Measurements from ENCODE around the gene DPYSL3. TPM values are rescaled to one million over a fixed set of nuclear protein-coding genes. Genes with fewer than 3 reads are reported as not detected.
A peak's percentile ranks its signal among the peaks of the same experiment; 100 is the strongest.

DPYSL3 gene
- total and polyA plus RNA-seq, 2 donors: 254 to 287 TPM

DNA sequence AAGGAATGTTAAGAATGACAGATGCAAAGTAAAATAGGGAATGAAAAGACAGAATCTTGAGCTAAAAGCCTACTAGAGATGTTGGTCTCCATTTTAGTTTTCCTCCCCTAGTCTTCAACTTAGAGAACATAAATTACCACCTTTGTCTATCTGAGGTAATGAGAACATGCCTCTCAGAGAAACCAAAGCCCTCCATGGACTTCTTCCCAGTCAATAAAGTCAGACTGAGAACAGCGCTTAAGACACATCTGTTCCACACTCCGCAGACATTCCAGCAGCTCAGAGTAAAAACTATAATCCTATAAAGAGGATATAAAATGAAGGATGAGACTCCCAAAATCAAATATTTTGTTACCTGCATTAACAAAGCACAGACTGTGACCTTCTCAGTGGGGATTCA is 79.2 kb downstream of the DPYSL3 start:
- Histone ChIP-seq H3K4me1 (ENCODE audit: insufficient read depth) (no peaks in the 10 kb centered on the region), H3K36me3 (ENCODE audit: insufficient read depth) (no peaks in the 10 kb centered on the region), H3K27ac (ENCODE audit: low read depth) (no peak overlapping the region), H3K4me3 (ENCODE audit: low read depth, low read length) (no peak overlapping the region)
- WGBS: 39% methylated on average over 2 of the region's 2 CpGs
- DNase-seq (ENCODE audit: extremely low spot score): no peak

DNA sequence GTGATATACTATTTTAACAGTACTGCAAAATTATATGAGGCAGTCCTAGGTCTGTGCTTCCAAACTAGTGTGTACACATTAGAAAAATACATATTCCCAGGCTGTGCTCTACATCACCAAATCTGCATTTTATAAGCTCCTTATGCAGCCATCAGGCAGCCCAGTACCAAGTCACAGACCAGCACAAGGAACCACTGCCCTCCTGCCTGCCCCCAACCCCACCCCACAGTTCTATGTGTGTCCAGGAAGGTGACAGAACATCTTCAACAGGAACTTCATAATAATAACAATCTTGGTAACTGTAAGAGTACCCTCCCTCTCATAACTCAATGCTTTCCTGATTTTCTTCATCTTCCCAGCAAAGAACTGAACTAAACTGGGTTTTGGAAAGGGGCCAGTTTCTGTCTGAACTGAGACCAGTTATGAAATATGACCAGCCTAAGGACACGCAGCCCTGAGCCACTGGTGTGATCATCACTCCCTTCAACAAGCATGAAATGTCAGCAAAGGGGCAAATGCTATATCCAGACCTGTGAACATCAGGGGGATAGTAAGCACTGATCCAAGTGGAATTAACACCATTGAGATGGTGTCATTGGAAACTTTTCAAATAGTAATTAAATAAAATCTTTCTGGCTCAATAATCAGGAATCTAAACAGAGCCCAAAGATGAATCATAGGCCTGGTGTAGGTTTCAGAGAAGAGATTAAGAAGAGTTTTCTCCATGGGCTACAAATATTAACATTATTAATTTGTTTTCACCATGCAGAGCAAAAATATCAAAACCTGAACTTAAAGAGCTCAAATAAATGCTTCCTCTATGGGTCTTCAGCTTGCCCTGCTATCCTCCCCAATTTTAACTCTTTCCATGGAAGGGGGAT is 82.1 kb downstream of the DPYSL3 start:
- DNase-seq (ENCODE audit: extremely low spot score): no peak
- 25% methylated on average over 1 of the region's 1 CpG for WGBS
- H3K36me3 ChIP-seq (ENCODE audit: insufficient read depth): no peaks in the 10 kb centered on the region
- no peak overlapping the region for H3K27ac ChIP-seq (ENCODE audit: low read depth)
- no peak overlapping the region for H3K4me3 ChIP-seq (ENCODE audit: low read depth, low read length)
- no peaks in the 10 kb centered on the region for H3K4me1 ChIP-seq (ENCODE audit: insufficient read depth)

DNA sequence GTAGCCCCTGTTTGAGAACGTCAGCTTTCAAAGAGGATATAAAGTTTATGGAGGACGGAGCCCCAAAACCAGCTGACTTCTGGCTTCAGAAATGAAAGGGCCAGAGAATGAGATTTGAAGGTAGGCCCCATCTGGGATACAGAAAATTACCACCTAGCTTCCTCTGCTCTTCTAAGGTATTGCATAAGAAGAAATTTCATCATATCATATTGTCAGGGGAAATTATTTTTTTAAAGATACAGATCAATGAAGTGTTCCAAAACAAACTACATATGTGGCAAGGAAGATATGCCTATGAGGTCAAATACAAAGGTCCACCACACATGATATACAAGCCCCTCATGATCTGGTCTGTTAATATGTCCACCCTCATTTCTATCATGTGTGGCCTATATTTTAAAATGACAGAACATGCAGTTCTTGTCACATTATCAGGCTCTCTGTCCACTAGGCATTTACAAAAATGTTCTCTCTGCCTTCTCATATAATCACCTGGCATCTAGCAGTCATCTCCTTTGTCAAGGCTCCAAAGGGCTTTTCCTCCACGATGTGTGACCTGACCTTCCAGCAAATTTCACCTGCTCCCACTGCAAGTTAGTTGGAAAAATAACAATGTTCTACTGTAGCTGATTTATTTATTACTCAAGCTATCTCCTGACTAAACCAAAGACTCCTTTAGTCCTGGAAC is 83.1 kb downstream of the DPYSL3 start:
- H3K4me3 ChIP-seq (ENCODE audit: low read depth, low read length): no peak overlapping the region
- H3K4me1 ChIP-seq (ENCODE audit: insufficient read depth): no peaks in the 10 kb centered on the region
- WGBS: 66% methylated on average over 3 of the region's 3 CpGs
- DNase-seq (ENCODE audit: extremely low spot score): no peak
- H3K36me3 ChIP-seq (ENCODE audit: insufficient read depth): no peaks in the 10 kb centered on the region
- H3K27ac ChIP-seq (ENCODE audit: low read depth): no peak overlapping the region

DNA sequence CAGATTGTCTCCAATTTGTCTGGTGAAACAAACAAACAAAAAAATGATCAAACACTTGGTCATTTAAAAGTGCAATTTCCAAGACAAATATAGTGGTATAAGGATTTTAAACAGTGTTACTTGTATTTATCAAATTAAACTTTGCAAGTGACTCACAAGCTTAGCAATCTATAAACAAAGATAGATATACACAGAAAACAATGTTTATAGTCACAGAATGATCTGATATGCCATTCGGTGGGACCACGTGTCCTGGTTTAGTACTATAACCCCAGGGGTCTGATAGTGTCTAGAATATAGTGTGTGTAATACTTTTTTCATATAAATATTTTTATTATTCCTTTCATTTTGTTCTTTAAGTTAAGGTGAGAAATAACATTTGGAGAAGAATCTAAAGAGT is 91.3 kb downstream of the DPYSL3 start:
- no peaks in the 10 kb centered on the region for H3K36me3 ChIP-seq (ENCODE audit: insufficient read depth)
- WGBS: 36% methylated on average over 2 of the region's 2 CpGs
- no peak overlapping the region for H3K4me3 ChIP-seq (ENCODE audit: low read depth, low read length)
- no peak overlapping the region for H3K27ac ChIP-seq (ENCODE audit: low read depth)
- H3K4me1 ChIP-seq (ENCODE audit: insufficient read depth): no peaks in the 10 kb centered on the region
- no peak for DNase-seq (ENCODE audit: extremely low spot score)

DNA sequence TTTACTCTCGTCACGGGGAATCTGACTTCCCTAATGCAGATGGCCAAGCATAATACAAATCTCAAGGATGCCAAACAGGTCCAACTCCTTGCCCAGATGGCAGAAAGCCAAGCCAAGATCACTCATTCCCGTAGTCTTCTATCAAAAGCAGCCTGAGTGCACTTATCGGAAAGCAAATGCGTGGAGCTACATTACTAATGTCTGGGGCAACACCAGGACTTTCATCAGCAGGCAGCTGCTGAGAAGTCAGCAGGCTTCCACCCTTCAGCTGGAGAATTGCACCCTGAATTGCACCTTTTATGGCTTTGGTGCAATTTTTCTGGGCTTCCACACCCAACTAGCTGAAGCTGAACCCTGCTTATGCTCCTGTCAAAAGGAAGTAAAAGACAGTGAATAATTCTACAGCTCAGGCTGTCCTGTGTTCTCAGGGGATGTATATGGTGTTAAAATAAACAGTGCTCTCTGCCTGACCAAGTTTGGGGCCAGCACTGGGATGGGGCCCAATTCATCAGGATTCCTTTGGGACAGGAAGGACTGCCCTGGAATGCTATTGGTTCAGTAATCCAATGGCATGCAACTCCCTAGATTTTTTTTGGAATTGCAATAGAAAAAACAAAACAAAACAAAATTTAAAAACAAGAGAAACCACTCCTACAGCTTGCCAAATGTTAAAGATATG is 92.6 kb downstream of the DPYSL3 start:
- Histone ChIP-seq H3K27ac (ENCODE audit: low read depth) (no peak overlapping the region), H3K4me1 (ENCODE audit: insufficient read depth) (no peaks in the 10 kb centered on the region), H3K36me3 (ENCODE audit: insufficient read depth) (no peaks in the 10 kb centered on the region), H3K4me3 (ENCODE audit: low read depth, low read length) (no peak overlapping the region)
- WGBS: 32% methylated on average over 5 of the region's 5 CpGs
- DNase-seq (ENCODE audit: extremely low spot score): no peak

DNA sequence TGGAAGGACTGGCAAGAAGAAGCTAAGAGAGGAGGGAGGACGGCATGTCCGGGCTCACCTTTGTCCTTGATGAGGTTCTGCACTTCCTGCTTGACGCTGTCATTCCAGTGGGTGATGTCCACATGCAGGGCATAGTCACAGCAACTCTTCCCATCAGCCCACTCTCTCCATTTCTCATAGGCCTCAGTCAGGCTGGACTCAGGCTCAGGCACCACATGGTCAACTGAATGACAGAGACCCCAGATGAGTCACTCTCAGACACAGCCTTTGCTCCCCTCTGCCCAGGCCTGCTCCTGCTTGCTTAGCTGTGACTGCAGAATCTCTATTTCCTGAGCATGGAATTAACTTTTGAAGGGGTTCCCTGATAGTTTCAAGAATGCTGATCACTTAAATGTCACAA is 94.2 kb downstream of the DPYSL3 start:
- Histone ChIP-seq H3K4me1 (ENCODE audit: insufficient read depth) (no peaks in the 10 kb centered on the region), H3K36me3 (ENCODE audit: insufficient read depth) (no peaks in the 10 kb centered on the region), H3K4me3 (ENCODE audit: low read depth, low read length) (no peak overlapping the region), H3K27ac (ENCODE audit: low read depth) (no peak overlapping the region)
- WGBS: 93% methylated on average over 3 of the region's 3 CpGs
- DNase-seq (ENCODE audit: extremely low spot score): no peak

DNA sequence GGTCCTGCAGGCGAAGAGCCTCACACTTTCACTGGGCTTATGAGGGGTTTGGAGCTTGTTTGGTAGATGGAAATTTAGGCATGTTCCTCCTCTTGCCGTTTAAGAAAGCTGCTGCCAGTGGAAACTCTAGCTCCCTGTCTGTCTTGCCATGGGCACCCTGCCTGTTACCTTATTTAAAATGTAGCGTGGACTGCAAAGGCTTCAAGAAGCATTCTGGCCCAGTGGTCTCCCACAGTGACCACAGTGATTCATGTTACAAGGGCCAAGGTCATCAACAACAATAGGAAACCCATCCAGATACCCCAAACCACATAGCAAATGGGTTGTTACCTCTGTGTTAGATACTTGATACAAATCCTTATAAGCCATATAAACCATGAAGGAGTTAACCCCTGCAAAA is 96.6 kb downstream of the DPYSL3 start:
- DNase-seq (ENCODE audit: extremely low spot score): no peak
- WGBS: 68% methylated on average over 3 of the region's 3 CpGs
- H3K4me3 ChIP-seq (ENCODE audit: low read depth, low read length): no peak overlapping the region
- H3K4me1 ChIP-seq (ENCODE audit: insufficient read depth): no peaks in the 10 kb centered on the region
- no peak overlapping the region for H3K27ac ChIP-seq (ENCODE audit: low read depth)
- no peaks in the 10 kb centered on the region for H3K36me3 ChIP-seq (ENCODE audit: insufficient read depth)

DNA sequence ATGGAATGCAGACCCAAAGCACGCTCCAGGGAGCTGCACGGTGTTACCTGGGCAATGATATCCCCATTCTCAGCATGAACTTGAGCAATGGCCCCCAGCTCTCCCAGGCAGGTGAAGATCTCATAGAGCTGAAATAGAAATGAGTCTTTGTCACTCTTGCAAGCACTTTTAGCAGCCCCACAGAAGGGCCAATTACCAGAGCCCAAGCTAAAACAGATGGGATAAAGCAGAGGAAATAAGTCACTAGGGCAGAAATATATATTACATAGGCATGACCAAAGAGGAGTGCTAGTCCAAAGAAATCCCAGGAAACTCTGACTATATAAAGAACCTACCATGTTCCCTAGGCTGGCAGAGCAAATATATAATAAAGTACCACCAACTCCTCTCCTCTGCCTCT is 97.3 kb downstream of the DPYSL3 start:
- no peak overlapping the region for H3K27ac ChIP-seq (ENCODE audit: low read depth)
- H3K4me3 ChIP-seq (ENCODE audit: low read depth, low read length): no peak overlapping the region
- no peaks in the 10 kb centered on the region for H3K4me1 ChIP-seq (ENCODE audit: insufficient read depth)
- no peak for DNase-seq (ENCODE audit: extremely low spot score)
- H3K36me3 ChIP-seq (ENCODE audit: insufficient read depth): no peaks in the 10 kb centered on the region
- 97% methylated on average over 2 of the region's 2 CpGs for WGBS

DNA sequence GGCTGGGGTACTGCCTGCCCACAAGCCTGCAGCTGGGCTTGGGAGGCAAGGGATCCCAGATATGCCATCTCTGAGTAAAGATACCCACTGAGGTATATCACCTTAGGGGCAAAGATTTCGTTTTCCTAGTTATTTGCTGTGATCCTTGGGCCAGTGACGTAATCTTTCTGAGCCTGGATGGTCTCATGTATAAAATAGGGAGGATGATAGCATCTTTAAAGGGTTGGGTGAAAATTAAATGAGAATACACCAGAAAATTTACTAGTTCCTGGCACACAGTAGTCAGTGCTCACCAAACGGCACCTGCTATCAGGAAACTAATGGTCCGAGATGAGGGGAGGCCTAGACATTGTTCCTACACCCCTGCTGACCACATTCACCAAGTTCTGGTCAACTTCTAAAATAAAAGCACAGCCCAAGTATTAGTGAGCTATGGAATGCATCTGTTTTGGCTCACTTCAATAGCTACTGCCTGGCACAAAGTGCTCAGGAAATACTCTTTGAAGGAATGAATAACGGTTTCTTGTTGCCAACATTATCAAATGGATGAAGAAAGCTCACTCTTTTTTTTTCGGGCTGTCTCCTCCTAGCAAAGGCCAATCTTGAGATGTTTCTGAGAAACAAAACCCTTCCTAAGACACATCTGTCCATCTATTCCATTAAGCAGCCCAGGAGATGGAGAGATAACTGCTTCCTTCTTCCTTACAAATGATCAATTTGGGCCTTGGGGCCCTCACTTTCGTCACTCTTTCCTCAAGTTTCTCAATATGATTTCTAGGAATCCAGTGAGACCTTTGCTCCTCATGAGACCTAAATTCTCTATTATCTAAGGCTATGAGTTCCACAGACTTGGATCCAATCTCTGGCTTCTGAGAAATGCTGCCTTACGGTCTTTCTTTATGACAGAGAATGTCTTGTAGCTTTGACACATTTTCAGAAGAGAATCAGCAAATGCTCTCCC is 98.2 kb downstream of the DPYSL3 start:
- H3K36me3 ChIP-seq (ENCODE audit: insufficient read depth): no peaks in the 10 kb centered on the region
- no peaks in the 10 kb centered on the region for H3K4me1 ChIP-seq (ENCODE audit: insufficient read depth)
- no peak for DNase-seq (ENCODE audit: extremely low spot score)
- no peak overlapping the region for H3K4me3 ChIP-seq (ENCODE audit: low read depth, low read length)
- WGBS: 58% methylated on average over 8 of the region's 8 CpGs
- H3K27ac ChIP-seq (ENCODE audit: low read depth): no peak overlapping the region

DNA sequence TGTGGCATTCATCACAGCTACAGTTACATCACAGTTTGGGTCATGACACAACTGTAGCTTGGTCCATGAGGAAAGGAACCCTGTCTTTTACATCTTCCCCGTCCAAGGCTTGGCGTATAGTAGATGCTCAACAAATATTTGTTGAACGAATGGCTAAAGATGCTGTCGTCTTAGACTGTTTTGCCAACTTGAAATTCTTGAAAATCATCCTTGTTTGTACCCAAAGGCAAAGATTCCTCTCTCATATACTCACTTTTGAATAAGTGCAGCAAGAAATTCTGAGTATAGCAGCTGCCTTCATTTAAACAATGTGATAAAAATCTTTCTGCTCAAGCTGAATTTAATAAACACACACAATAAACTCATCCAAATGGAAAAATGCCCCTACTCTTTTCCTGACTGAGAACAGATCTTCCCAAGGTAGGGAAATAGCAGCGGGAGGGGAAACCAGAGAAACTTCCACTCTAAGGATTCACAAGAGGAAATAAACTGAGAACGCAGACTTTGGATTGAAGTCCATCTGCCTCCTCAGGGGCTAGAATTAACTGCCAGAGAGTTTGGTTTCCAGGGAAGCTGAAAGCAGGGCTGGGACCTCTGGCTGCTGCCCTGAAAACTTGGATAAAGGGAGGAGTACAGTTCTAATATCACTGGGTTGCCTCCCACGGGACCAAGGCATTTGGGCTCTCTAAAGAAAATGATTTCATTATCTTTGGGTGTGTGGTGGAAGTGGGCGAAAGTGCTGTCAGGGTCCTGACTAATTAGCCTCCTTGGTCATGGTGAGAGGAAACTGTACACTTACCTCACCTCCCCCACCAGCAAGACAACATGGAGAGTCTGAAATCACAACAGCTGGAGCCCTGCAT is 99.1 kb downstream of the DPYSL3 start:
- no peak overlapping the region for H3K4me3 ChIP-seq (ENCODE audit: low read depth, low read length)
- H3K36me3 ChIP-seq (ENCODE audit: insufficient read depth): no peaks in the 10 kb centered on the region
- H3K27ac ChIP-seq (ENCODE audit: low read depth): no peak overlapping the region
- peak; percentile 31 for DNase-seq (ENCODE audit: extremely low spot score)
- 41% methylated on average over 8 of the region's 8 CpGs for WGBS
- H3K4me1 ChIP-seq (ENCODE audit: insufficient read depth): no peaks in the 10 kb centered on the region

DNA sequence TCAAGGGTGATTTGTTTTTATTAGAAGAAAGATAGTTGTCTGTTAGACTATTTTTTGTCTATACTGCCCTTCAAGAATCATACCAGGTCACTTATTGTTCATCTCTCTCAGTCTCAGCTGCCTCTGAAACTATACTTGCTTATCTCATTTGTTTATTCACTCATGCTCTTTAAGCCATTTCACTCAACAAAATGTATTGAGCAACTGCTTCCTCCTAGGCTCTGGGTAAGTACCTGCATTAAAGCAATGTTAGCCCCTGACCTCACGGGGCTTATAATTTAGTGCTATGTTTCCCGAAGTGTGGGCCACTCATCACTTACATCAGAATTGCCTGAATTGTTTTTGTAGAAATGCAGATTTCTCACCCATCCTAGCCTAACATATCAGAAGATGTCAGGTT is 100.9 kb downstream of the DPYSL3 start:
- Histone ChIP-seq H3K4me1 (ENCODE audit: insufficient read depth) (no peaks in the 10 kb centered on the region), H3K4me3 (ENCODE audit: low read depth, low read length) (no peak overlapping the region), H3K36me3 (ENCODE audit: insufficient read depth) (no peaks in the 10 kb centered on the region), H3K27ac (ENCODE audit: low read depth) (no peak overlapping the region)
- DNase-seq (ENCODE audit: extremely low spot score): no peak
- WGBS: 66% methylated on average over 2 of the region's 2 CpGs

DNA sequence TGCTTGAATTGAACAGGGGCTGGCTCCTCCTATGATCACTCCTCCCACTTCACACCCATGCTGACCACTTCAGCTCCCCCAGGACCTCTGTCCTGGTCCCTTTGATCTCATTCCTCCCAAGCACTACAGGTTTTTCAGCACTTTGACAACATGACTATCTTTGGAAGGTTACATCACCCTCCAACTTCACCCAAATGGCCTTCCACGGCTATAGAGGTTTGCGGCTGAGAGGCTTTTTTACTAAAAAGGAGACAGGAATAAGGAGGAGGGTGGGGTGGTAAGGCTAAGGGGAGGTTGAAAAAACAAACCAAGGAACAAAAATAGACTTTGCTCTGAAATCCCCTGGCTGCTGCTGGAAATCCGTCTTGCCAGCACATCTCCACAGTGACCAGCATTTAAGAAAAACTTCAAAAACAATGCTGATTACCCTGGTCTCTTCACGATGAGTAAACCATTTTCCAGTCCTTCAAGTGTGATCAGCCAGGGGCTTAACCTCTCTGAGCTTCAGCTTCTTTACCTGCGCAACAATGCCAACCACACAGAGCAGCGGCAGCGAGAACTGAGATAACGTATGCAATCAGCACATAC is 102.7 kb downstream of the DPYSL3 start:
- DNase-seq (ENCODE audit: extremely low spot score): no peak
- H3K4me3 ChIP-seq (ENCODE audit: low read depth, low read length): no peak overlapping the region
- 47% methylated on average over 8 of the region's 8 CpGs for WGBS
- no peaks in the 10 kb centered on the region for H3K36me3 ChIP-seq (ENCODE audit: insufficient read depth)
- H3K27ac ChIP-seq (ENCODE audit: low read depth): no peak overlapping the region
- H3K4me1 ChIP-seq (ENCODE audit: insufficient read depth): no peaks in the 10 kb centered on the region
